Measurements from ENCODE around the gene MAP7D1.
"Not testable (repeated sequence)": the region's sequence is repeated elsewhere in the genome, so short reads cannot be mapped to it uniquely, and the experiment has no call there.

Gene MAP7D1

GRCh38 chr1:36154765-36155407, 1.1 kb upstream of the MAP7D1 start:
- no peak for DNase-seq

GRCh38 chr1:36156329-36157114, 562 bp downstream of the MAP7D1 start:
- peak; percentile 90 for DNase-seq

- DNase-seq: peak; percentile 16
Observed at GRCh38 chr1:36157115-36157903, 1.3 kb downstream of the MAP7D1 start.

- DNase-seq: no peak
Observed at GRCh38 chr1:36157973-36158826, 2.2 kb downstream of the MAP7D1 start.

GRCh38 chr1:36158827-36159252, 2.9 kb downstream of the MAP7D1 start:
- DNase-seq: not testable (repeated sequence)

- DNase-seq: no peak
Observed at GRCh38 chr1:36159614-36160387, 3.8 kb downstream of the MAP7D1 start.

- DNase-seq: no peak
Observed at GRCh38 chr1:36160388-36160948, 4.5 kb downstream of the MAP7D1 start.

- peak; percentile 48 for DNase-seq
Observed at GRCh38 chr1:36160949-36161485, 5.1 kb downstream of the MAP7D1 start.

- DNase-seq: no peak
Observed at GRCh38 chr1:36161641-36162531, 5.9 kb downstream of the MAP7D1 start.

GRCh38 chr1:36162680-36163239, 6.8 kb downstream of the MAP7D1 start:
- no peak for DNase-seq

GRCh38 chr1:36163426-36163825, 7.5 kb downstream of the MAP7D1 start:
- DNase-seq: no peak

- DNase-seq: no peak
Observed at GRCh38 chr1:36164361-36164760, 8.4 kb downstream of the MAP7D1 start.

GRCh38 chr1:36165145-36165544, 9.2 kb downstream of the MAP7D1 start:
- no peak for DNase-seq

- no peak for DNase-seq
Observed at GRCh38 chr1:36166136-36166535, 10.2 kb downstream of the MAP7D1 start.

GRCh38 chr1:36166938-36167905, 11.3 kb downstream of the MAP7D1 start:
- DNase-seq: no peak

GRCh38 chr1:36168514-36168913, 12.6 kb downstream of the MAP7D1 start:
- DNase-seq: no peak

- DNase-seq: no peak
Observed at GRCh38 chr1:36170643-36171412, 14.9 kb downstream of the MAP7D1 start.
